Neuronal stem cell (in vitro differentiated cells): ENCODE measurements around the gene C2CD2L.
A peak's percentile ranks its signal among the peaks of the same experiment; 100 is the strongest.

Experiments
- DNase-seq: peaks from one replicate; pipeline ENCODE4 v3.0.0-alpha.2; 2013; ENCODE audit warnings: low spot score
- H2AFZ ChIP-seq: one replicate; pipeline ENCODE4 v1.6.1; 2013; ENCODE audit warnings: mild to moderate bottlenecking, low read length, inconsistent platforms
- H2AK5ac ChIP-seq: 2 replicates; pipeline ENCODE4 v1.6.1; 2013; ENCODE audit warnings: low read depth, mild to moderate bottlenecking, inconsistent platforms, low read length, moderate library complexity, mixed read lengths
- H2BK120ac ChIP-seq: 2 replicates; pipeline ENCODE4 v1.6.1; 2013; ENCODE audit warnings: low read depth, mild to moderate bottlenecking, inconsistent platforms, low read length, moderate library complexity, mixed read lengths
- H2BK12ac ChIP-seq: one replicate; pipeline ENCODE4 v1.6.1; 2013; ENCODE audit warnings: low read length, inconsistent platforms
- H2BK15ac ChIP-seq: 2 replicates; pipeline ENCODE4 v1.6.1; 2013; ENCODE audit warnings: mild to moderate bottlenecking, low read length, inconsistent platforms, mixed read lengths
- H2BK5ac ChIP-seq: one replicate; pipeline ENCODE4 v1.6.1; 2013; ENCODE audit warnings: inconsistent platforms, mild to moderate bottlenecking, low read length, moderate library complexity
- H3K14ac ChIP-seq: one replicate; pipeline ENCODE4 v1.6.1; 2013; ENCODE audit warnings: low read length, inconsistent platforms
- H3K18ac ChIP-seq: 2 replicates; pipeline ENCODE4 v1.6.1; 2013; ENCODE audit warnings: low read length, inconsistent platforms
- H3K23ac ChIP-seq: 2 replicates; pipeline ENCODE4 v1.6.1; 2013; ENCODE audit warnings: low read depth, mild to moderate bottlenecking, mixed read lengths, low read length, inconsistent platforms; ENCODE audit not compliant: poor library complexity
- H3K27ac ChIP-seq: replicated peaks from 3 replicates; pipeline ENCODE4 v1.5.1; 2013; ENCODE audit warnings: low read length, inconsistent platforms
- H3K27me3 ChIP-seq, 3 experiments: 2 replicates each; pipeline ENCODE4 v1.6.1; 2013; ENCODE audit warnings: low read length in 3 of 3, mild to moderate bottlenecking in 2 of 3, inconsistent platforms in 1 of 3, low read depth in 1 of 3, mixed read lengths in 1 of 3, moderate library complexity in 1 of 3; ENCODE audit not compliant: control insufficient read depth in 3 of 3, insufficient read depth in 3 of 3
- H3K36me3 ChIP-seq, 2 donors: replicated peaks in 1 of 2; 2 replicates each; pipeline ENCODE4 v1.6.1; 2013; ENCODE audit warnings: low read length in 2 of 2; ENCODE audit not compliant: control insufficient read depth in 2 of 2, insufficient read depth in 2 of 2
- H3K4ac ChIP-seq: 2 replicates; pipeline ENCODE4 v1.6.1; 2013; ENCODE audit warnings: inconsistent platforms, mild to moderate bottlenecking, low read length, moderate library complexity
- H3K4me1 ChIP-seq, 2 donors: 1 replicate in 1 of 2; 2 replicates in 1 of 2; pipeline ENCODE4 v1.6.1; 2013; ENCODE audit warnings: low read length in 2 of 2, low read depth in 1 of 2; ENCODE audit not compliant: control insufficient read depth in 2 of 2, insufficient read depth in 1 of 2
- H3K4me2 ChIP-seq: one replicate; pipeline ENCODE4 v1.6.1; 2013; ENCODE audit warnings: mild to moderate bottlenecking, low read length, inconsistent platforms; ENCODE audit not compliant: insufficient read depth, poor library complexity, severe bottlenecking
- H3K4me3 ChIP-seq, 2 donors: 2 replicates each; pipeline ENCODE4 v1.5.1; 2013; ENCODE audit warnings: low read length in 2 of 2, mild to moderate bottlenecking in 2 of 2, inconsistent platforms in 1 of 2, moderate library complexity in 1 of 2
- H3K79me1 ChIP-seq: one replicate; pipeline ENCODE4 v1.6.1; 2013; ENCODE audit warnings: low read depth, mild to moderate bottlenecking, inconsistent platforms, low read length, moderate library complexity
- H3K9ac ChIP-seq: one replicate; pipeline ENCODE4 v1.6.1; 2013; ENCODE audit warnings: mild to moderate bottlenecking, low read depth, low read length, inconsistent platforms; ENCODE audit not compliant: poor library complexity
- H3K9me3 ChIP-seq, 2 donors: replicated peaks in 1 of 2; 2 replicates each; pipeline versions ENCODE3 to v1.6.1; 2013; ENCODE audit warnings: low read length in 2 of 2, mild to moderate bottlenecking in 2 of 2, inconsistent platforms in 1 of 2, low read depth in 1 of 2, mixed read lengths in 1 of 2, moderate library complexity in 1 of 2; ENCODE audit not compliant: control insufficient read depth in 2 of 2, insufficient read depth in 1 of 2
- H4K8ac ChIP-seq: one replicate; pipeline ENCODE4 v1.6.1; 2013; ENCODE audit warnings: low read depth, mild to moderate bottlenecking, inconsistent platforms, low read length, moderate library complexity
- H4K91ac ChIP-seq: one replicate; pipeline ENCODE4 v1.6.1; 2013; ENCODE audit warnings: low read length, low read depth, mild to moderate bottlenecking, inconsistent platforms; ENCODE audit not compliant: poor library complexity
- WGBS, 2 donors: extraction: QIAGEN DNeasy Blood & Tissue Kit; methylation state at CpG; one replicate each; pipeline ENCODE4 v1.1.7; 2013; ENCODE audit warnings: missing lambda C conversion rate in 2 of 2, mixed read lengths in 1 of 2; ENCODE audit not compliant: insufficient read length in 2 of 2, insufficient replicate concordance in 1 of 2; ENCODE audit errors: extremely low coverage in 2 of 2; 5-methylcytosine and 5-hydroxymethylcytosine counted together

The C2CD2L gene

GRCh38 chr11:119121008-119121810 is 14.1 kb downstream of the C2CD2L start, which contains the start of gene HINFP:
HINFP (plus strand) TSS chr11:119121580; CDS start chr11:119126945, 5,365 bp downstream.
- Histone ChIP-seq H2AFZ (peak within 1 kb of the TSS; percentile 86), H3K18ac (peak within 1 kb of the TSS; percentile 90), H3K36me3 (peaks cover 4 to 20% of the 10 kb centered on the region in 2 donors), H2AK5ac (no peak within 1 kb of the TSS), H2BK120ac (no peak within 1 kb of the TSS), H4K91ac (no peak within 1 kb of the TSS), H3K27ac (no peak within 1 kb of the TSS), H2BK5ac (no peak within 1 kb of the TSS), H2BK12ac (no peak within 1 kb of the TSS), H2BK15ac (no peak within 1 kb of the TSS), H3K23ac (peak within 1 kb of the TSS; percentile 28), H3K9ac (peak within 1 kb of the TSS; percentile 98), H4K8ac (no peak within 1 kb of the TSS), H3K27me3 (no peaks in the 10 kb centered on the region), H3K9me3 (no peaks in the 10 kb centered on the region), H3K4me3 (peak within 1 kb of the TSS; percentile 63 to 91), H3K4me2 (peak within 1 kb of the TSS; percentile 77), H3K14ac (no peak within 1 kb of the TSS), H3K4ac (no peak within 1 kb of the TSS), H3K4me1 (peaks cover 5 to 15% of the 10 kb centered on the region in 2 donors), H3K79me1 (peaks cover 6% of the 10 kb centered on the region)
- WGBS, 2 donors = no CpG with 5 or more reads among the region's 54 CpGs
- DNase-seq = peak; percentile 98

GRCh38 chr11:119121811-119122124 is 14.6 kb downstream of the C2CD2L start:
- H2BK120ac ChIP-seq = no peak overlapping the region
- H3K27ac ChIP-seq = no peak overlapping the region
- H3K27me3 ChIP-seq = no peaks in the 10 kb centered on the region
- H3K18ac ChIP-seq = no peak overlapping the region
- no peak overlapping the region for H2AK5ac ChIP-seq
- peak overlapping the region; percentile 98 for H3K9ac ChIP-seq
- H3K4ac ChIP-seq = no peak overlapping the region
- H3K4me3 ChIP-seq = peak overlapping the region; percentile 63 to 91
- H2BK15ac ChIP-seq = no peak overlapping the region
- peaks cover 5 to 15% of the 10 kb centered on the region in 2 donors for H3K4me1 ChIP-seq
- peak overlapping the region; percentile 28 for H3K23ac ChIP-seq
- no peak overlapping the region for H2BK12ac ChIP-seq
- H3K36me3 ChIP-seq = peaks cover 4 to 26% of the 10 kb centered on the region in 2 donors
- DNase-seq = no peak
- H3K14ac ChIP-seq = no peak overlapping the region
- H4K8ac ChIP-seq = no peak overlapping the region
- no peak overlapping the region for H2BK5ac ChIP-seq
- H3K4me2 ChIP-seq = peak overlapping the region; percentile 77
- WGBS, 2 donors = no CpG with 5 or more reads among the region's 20 CpGs
- peak overlapping the region; percentile 86 for H2AFZ ChIP-seq
- H4K91ac ChIP-seq = no peak overlapping the region
- H3K9me3 ChIP-seq = no peaks in the 10 kb centered on the region
- peaks cover 6% of the 10 kb centered on the region for H3K79me1 ChIP-seq

- no peak for DNase-seq
- Histone ChIP-seq H3K27me3 (no peaks in the 10 kb centered on the region), H4K8ac (no peak overlapping the region), H2BK5ac (no peak overlapping the region), H3K9ac (no peak overlapping the region), H3K4me1 (peaks cover 6 to 9% of the 10 kb centered on the region in 2 donors), H3K23ac (no peak overlapping the region), H2BK15ac (no peak overlapping the region), H3K14ac (no peak overlapping the region), H3K36me3 (peaks cover 13 to 56% of the 10 kb centered on the region in 2 donors), H4K91ac (no peak overlapping the region), H3K4ac (no peak overlapping the region), H3K79me1 (peaks cover 6% of the 10 kb centered on the region), H3K9me3 (no peaks in the 10 kb centered on the region), H3K27ac (no peak overlapping the region), H3K4me3 (no peak overlapping the region), H2BK120ac (no peak overlapping the region), H2AK5ac (no peak overlapping the region), H3K4me2 (no peak overlapping the region), H2AFZ (no peak overlapping the region), H3K18ac (no peak overlapping the region), H2BK12ac (no peak overlapping the region)
- WGBS, 2 donors = no CpG with 5 or more reads among the region's 6 CpGs
Observed at GRCh38 chr11:119125821-119126220, 18.7 kb downstream of the C2CD2L start.

GRCh38 chr11:119126675-119127268 is 19.6 kb downstream of the C2CD2L start:
- Histone ChIP-seq H2BK15ac (no peak overlapping the region), H3K9ac (no peak overlapping the region), H4K8ac (no peak overlapping the region), H2BK5ac (no peak overlapping the region), H2BK120ac (no peak overlapping the region), H3K79me1 (peaks cover 6% of the 10 kb centered on the region), H3K4me2 (no peak overlapping the region), H3K27ac (no peak overlapping the region), H3K18ac (no peak overlapping the region), H2AFZ (no peak overlapping the region), H3K36me3 (peaks cover 17 to 66% of the 10 kb centered on the region in 2 donors), H3K9me3 (no peaks in the 10 kb centered on the region), H3K27me3 (no peaks in the 10 kb centered on the region), H3K4ac (no peak overlapping the region), H3K23ac (no peak overlapping the region), H2BK12ac (no peak overlapping the region), H3K14ac (no peak overlapping the region), H2AK5ac (no peak overlapping the region), H4K91ac (no peak overlapping the region), H3K4me1 (peaks cover 6 to 9% of the 10 kb centered on the region in 2 donors), H3K4me3 (no peak overlapping the region)
- no peak for DNase-seq
- WGBS, 2 donors = no CpG with 5 or more reads among the region's 5 CpGs
